Fibroblast of villous mesenchyme (primary cell): ENCODE data around the gene EXOG. TPM values are rescaled to one million over a fixed set of nuclear protein-coding genes. Genes with fewer than 3 reads are reported as not detected.

Experiments used
- DNase-seq: peaks from one replicate; pipeline ENCODE4 v3.0.0-alpha.2; 2010; ENCODE audit warnings: low read depth
- H3K4me3 ChIP-seq: 2 replicates; pipeline ENCODE4 v1.5.1; 2011; ENCODE audit warnings: low read depth, mild to moderate bottlenecking, low read length
- total RNA-seq: library from RNA; depleted of rRNA; stranded (reverse); fragments of >200 nt; gene quantifications from 2 replicates; pipeline ENCODE4 v1.2.3, GENCODE V29; 2012
- TF ChIP-seq, protein P1 (sequence below): IDR thresholded peaks from 2 replicates; pipeline ENCODE4 v1.5.1; 2012; ENCODE audit warnings: low read depth, mild to moderate bottlenecking, low read length; ENCODE audit not compliant: insufficient read depth

The EXOG gene
- total RNA-seq, 1 donor, result 15.1 TPM

DNA sequence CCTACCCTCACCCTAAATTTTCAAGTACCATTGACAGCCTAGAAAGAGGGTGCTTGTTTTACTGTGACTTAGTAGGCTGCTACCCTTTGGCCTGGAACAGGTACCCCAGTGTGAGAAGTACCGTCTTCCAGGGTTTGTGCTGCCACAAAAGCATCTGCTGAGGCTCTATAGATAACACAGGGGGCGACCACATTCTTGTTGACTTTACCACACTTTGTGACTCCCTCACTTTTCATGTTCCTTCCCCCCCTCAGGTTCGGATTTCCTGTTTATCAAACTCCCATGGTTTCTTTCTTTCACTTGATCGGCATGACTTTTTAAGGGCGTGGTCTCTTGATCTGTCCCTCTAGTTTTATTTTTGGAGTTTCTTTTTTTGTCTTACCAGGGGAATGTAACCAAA is 23.5 kb downstream of the EXOG start:
- TF ChIP-seq, protein P1, sequence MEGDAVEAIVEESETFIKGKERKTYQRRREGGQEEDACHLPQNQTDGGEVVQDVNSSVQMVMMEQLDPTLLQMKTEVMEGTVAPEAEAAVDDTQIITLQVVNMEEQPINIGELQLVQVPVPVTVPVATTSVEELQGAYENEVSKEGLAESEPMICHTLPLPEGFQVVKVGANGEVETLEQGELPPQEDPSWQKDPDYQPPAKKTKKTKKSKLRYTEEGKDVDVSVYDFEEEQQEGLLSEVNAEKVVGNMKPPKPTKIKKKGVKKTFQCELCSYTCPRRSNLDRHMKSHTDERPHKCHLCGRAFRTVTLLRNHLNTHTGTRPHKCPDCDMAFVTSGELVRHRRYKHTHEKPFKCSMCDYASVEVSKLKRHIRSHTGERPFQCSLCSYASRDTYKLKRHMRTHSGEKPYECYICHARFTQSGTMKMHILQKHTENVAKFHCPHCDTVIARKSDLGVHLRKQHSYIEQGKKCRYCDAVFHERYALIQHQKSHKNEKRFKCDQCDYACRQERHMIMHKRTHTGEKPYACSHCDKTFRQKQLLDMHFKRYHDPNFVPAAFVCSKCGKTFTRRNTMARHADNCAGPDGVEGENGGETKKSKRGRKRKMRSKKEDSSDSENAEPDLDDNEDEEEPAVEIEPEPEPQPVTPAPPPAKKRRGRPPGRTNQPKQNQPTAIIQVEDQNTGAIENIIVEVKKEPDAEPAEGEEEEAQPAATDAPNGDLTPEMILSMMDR, result no peak

GRCh38 chr3:38521391-38521987 is 25.3 kb downstream of the EXOG start:
- no peak overlapping the region for H3K4me3 ChIP-seq
- TF ChIP-seq, protein P1, result peak; percentile 90
- DNase-seq, result peak; percentile 74

More for the DNA sequence above, 23.5 kb downstream of the EXOG start:
- DNase-seq, result no peak
- no peak overlapping the region for H3K4me3 ChIP-seq

DNA sequence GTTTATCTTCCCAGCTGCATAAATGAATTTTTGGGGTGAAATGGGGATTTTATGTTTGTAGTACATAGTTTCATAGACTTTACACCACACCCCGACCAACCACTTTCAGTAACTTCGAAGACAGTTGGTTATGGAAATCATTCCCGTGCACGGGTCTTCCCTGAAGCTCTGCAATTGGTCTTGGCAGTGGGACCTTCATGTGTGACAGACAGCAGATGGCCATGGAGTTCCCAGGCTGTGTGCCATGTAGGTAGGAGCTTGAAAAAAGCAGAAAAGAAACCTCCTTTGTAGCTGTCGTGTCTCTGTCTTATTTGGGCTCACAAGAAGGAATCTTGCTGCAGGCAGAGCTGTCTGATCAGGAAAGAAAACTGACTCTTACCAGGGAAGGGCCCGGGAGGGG is 25.9 kb downstream of the EXOG start:
- H3K4me3 ChIP-seq, result no peak overlapping the region
- DNase-seq, result no peak
- TF ChIP-seq, protein P1, result no peak

- TF ChIP-seq, protein P1, result no peak
Measured at GRCh38 chr3:38524141-38524739, 28.1 kb downstream of the EXOG start.

GRCh38 chr3:38526792-38527191 is 30.7 kb downstream of the EXOG start:
- TF ChIP-seq, protein P1, result no peak
- H3K4me3 ChIP-seq, result no peak overlapping the region

More at GRCh38 chr3:38524141-38524739, 28.1 kb downstream of the EXOG start:
- no peak for DNase-seq
- H3K4me3 ChIP-seq, result no peak overlapping the region

GRCh38 chr3:38528457-38528856 is 32.3 kb downstream of the EXOG start:
- no peak overlapping the region for H3K4me3 ChIP-seq
- DNase-seq, result no peak
- TF ChIP-seq, protein P1, result no peak

More at GRCh38 chr3:38526792-38527191, 30.7 kb downstream of the EXOG start:
- DNase-seq, result no peak
